Adrenal gland (tissue), 5 donors: ENCODE data around the gene DNM2.

Experiments used
- POLR2A ChIP-seq, 2 donors: fragments of 450-650 bp; IDR thresholded peaks; one replicate each; pipeline ENCODE4 v1.6.1; 2017; ENCODE audit warnings: antibody characterized with exemption in 2 of 2, mild to moderate bottlenecking in 2 of 2, moderate library complexity in 1 of 2
- TF ChIP-seq, protein P1 (sequence below), 6 experiments: fragments of 450-650 bp in 4 of 6; fragments of 200-600 bp in 2 of 6; sonication (generic) in 1 of 6; IDR thresholded peaks; 1 replicate in 5 of 6; 2 replicates in 1 of 6; pipeline versions ENCODE4 v1.5.1 to v1.8.0; 2016 to 2021; ENCODE audit warnings: antibody characterized with exemption in 6 of 6, mild to moderate bottlenecking in 2 of 6, moderate library complexity in 1 of 6
- donor health status: DM: no; HTN: no; CAD: no.

DNA sequence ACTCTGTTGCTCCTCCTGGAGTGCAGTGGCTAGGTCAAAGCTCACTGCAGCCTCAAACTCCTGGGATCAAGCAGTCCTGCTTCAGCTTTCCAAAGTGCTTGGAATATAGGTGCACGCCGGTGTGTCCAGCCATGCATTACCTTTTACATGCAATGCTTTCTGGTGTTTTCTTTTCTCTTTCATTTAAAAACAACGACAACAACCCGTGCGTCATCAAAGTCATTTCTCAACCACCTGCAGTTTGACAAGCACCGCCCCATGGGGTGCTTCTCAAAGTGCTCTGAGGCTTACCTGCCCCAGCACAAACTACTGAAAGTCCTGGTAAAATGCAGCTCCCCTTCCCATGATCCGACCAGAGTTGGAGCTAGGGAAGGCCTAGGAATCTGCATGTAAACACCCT, 9.6 kb upstream of the DNM2 start:
- TF ChIP-seq, protein P1, sequence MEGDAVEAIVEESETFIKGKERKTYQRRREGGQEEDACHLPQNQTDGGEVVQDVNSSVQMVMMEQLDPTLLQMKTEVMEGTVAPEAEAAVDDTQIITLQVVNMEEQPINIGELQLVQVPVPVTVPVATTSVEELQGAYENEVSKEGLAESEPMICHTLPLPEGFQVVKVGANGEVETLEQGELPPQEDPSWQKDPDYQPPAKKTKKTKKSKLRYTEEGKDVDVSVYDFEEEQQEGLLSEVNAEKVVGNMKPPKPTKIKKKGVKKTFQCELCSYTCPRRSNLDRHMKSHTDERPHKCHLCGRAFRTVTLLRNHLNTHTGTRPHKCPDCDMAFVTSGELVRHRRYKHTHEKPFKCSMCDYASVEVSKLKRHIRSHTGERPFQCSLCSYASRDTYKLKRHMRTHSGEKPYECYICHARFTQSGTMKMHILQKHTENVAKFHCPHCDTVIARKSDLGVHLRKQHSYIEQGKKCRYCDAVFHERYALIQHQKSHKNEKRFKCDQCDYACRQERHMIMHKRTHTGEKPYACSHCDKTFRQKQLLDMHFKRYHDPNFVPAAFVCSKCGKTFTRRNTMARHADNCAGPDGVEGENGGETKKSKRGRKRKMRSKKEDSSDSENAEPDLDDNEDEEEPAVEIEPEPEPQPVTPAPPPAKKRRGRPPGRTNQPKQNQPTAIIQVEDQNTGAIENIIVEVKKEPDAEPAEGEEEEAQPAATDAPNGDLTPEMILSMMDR (IDR thresholded peaks at IDR 0.05): no peak
- TF ChIP-seq POLR2A (IDR thresholded peaks at IDR 0.05): no peak
